PC-9 (cell line): ENCODE measurements around the gene GORASP1. TPM values are rescaled to one million over a fixed set of nuclear protein-coding genes. Genes with fewer than 3 reads are reported as not detected.
A peak's percentile ranks its signal among the peaks of the same experiment; 100 is the strongest.

Source experiments
- BruUV-seq: library from RNA; stranded (reverse); fragments of 400-500 nt; replicated peaks from 2 replicates; lab custom pipeline; 2021; lab: Mats Ljungman, UMichigan
- CTCF ChIA-PET: fragments of 300-600 bp; sonication (Branson Sonifier 250); formaldehyde crosslinking; loops from one replicate; lab custom pipeline; 2022; ENCODE audit warnings: antibody characterized with exemption; lab: Charles Lee
- POLR2A ChIA-PET: fragments of 300-600 bp; sonication (Branson Sonifier 250); formaldehyde crosslinking; loops from one replicate; lab custom pipeline; 2022; ENCODE audit warnings: antibody characterized with exemption; ENCODE audit not compliant: unreplicated experiment; lab: Charles Lee
- DNase-seq, 2 experiments: peaks; one replicate each; pipeline versions ENCODE4 v3.0.0 to v3.0.0-alpha.2; 2015 to 2022; ENCODE audit warnings: mixed read lengths in 1 of 2
- H2AFZ ChIP-seq: fragments of 200-600 bp; sonication (generic); 2 replicates; pipeline ENCODE4 v1.8.1; 2017; ENCODE audit warnings: antibody characterized with exemption
- H3F3A ChIP-seq: fragments of 200-600 bp; sonication (generic); 2 replicates; pipeline ENCODE4 v1.8.1; 2017; ENCODE audit warnings: antibody characterized with exemption, mild to moderate bottlenecking, low read depth; ENCODE audit not compliant: insufficient read depth
- H3K27ac ChIP-seq: fragments of 200-600 bp; sonication (generic); 2 replicates; pipeline ENCODE4 v1.6.1; 2016; ENCODE audit warnings: mixed run types
- H3K27me3 ChIP-seq: fragments of 200-600 bp; sonication (generic); 2 replicates; pipeline ENCODE4 v1.6.1; 2016; ENCODE audit warnings: low read depth, mixed run types; ENCODE audit not compliant: insufficient read depth
- H3K36me3 ChIP-seq: fragments of 200-600 bp; sonication (generic); 2 replicates; pipeline ENCODE4 v1.6.1; 2016; ENCODE audit warnings: low read depth, mixed run types
- H3K4me1 ChIP-seq: fragments of 200-600 bp; sonication (generic); replicated peaks from 2 replicates; pipeline ENCODE4 v1.6.1; 2016; ENCODE audit warnings: mixed run types; ENCODE audit not compliant: insufficient read depth
- H3K4me2 ChIP-seq: fragments of 200-600 bp; sonication (generic); 2 replicates; pipeline ENCODE4 v1.6.1; 2017; ENCODE audit warnings: mixed run types
- H3K4me3 ChIP-seq: fragments of 200-600 bp; sonication (generic); 2 replicates; pipeline ENCODE4 v1.6.1; 2016; ENCODE audit warnings: mixed run types
- H3K79me2 ChIP-seq: fragments of 200-600 bp; sonication (generic); 2 replicates; pipeline ENCODE4 v1.6.1; 2017; ENCODE audit warnings: low read depth, mixed run types
- H3K9me2 ChIP-seq: fragments of 200-600 bp; sonication (generic); 2 replicates; pipeline ENCODE4 v1.8.1; 2017; ENCODE audit warnings: mild to moderate bottlenecking; ENCODE audit not compliant: insufficient read depth
- H3K9me3 ChIP-seq: fragments of 200-600 bp; sonication (generic); 2 replicates; pipeline ENCODE4 v1.8.1; 2016; ENCODE audit warnings: low read depth; ENCODE audit not compliant: insufficient read depth
- H4K20me1 ChIP-seq: fragments of 200-600 bp; sonication (generic); 2 replicates; pipeline ENCODE4 v1.8.1; 2017; ENCODE audit not compliant: insufficient read depth
- EZH2 ChIP-seq: fragments of 200-600 bp; sonication (generic); IDR thresholded peaks from 2 replicates; pipeline ENCODE4 v1.8.0; 2017; ENCODE audit warnings: antibody characterized with exemption, low read depth
- intact Hi-C: fragments of 100-400 bp; cut with micrococcal nuclease; formaldehyde crosslinking; loops from one replicate; pipeline ENCODE4 v1.10.0; 2022; ENCODE audit not compliant: unreplicated experiment
- total RNA-seq: library from RNA; stranded (reverse); gene quantifications from 2 replicates; pipeline ENCODE4 v1.2.3, GENCODE V29; 2021
- TF ChIP-seq, protein P1 (sequence below): fragments of 200-600 bp; sonication (generic); conservative IDR thresholded peaks from 2 replicates; pipeline ENCODE4 v1.6.1; 2017; ENCODE audit warnings: mixed run types, antibody characterized with exemption, mild to moderate bottlenecking, moderate library complexity

The GORASP1 gene
- total RNA-seq, 1 experiment from 2014 or later: 43.4 TPM

DNA sequence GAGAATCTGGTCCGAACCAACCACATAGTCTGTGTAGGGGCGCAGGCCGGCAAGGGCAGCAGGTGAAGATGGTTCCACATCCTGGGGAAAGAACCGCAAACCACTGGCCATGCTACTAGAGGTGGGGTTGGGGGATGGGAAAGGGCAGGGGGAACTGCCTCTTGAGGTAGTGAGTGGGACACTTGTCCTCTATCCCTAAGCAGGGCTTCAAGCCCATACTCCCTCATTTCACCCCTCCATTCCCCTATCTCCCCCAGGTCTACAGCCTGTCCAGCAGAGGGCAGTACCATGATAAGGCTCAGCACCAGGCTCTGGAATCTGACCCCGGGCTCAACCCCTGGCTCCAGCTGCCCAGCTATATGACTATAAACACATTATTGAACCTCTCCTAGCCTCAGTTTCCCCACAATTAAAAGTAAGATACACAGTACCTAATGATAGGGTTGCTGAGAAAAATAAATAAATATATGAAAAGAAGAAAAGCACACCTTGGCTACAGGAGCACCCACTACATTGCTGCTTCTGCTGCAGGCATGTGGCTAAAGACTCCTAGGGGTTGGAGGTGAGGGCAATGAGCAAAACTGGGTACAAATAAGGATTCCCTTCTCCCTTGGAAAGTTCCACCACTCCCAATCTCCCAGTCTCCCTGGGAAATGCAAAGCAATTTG, 6.3 kb downstream of the GORASP1 start:
- Histone ChIP-seq H3K27me3 (no peaks in the 10 kb centered on the region), H3K4me2 (no peak overlapping the region), H3K9me3 (no peaks in the 10 kb centered on the region), H3K9me2 (no peaks in the 10 kb centered on the region), H3K4me1 (peaks cover 12% of the 10 kb centered on the region), H3F3A (peaks cover 7% of the 10 kb centered on the region; the same call in 1 of the 2 replicates), H2AFZ (no peak overlapping the region), H3K27ac (no peak overlapping the region), H3K79me2 (peaks cover 18% of the 10 kb centered on the region), H4K20me1 (peaks cover 11% of the 10 kb centered on the region; the same call in 1 of the 2 replicates), H3K36me3 (peaks cover 3% of the 10 kb centered on the region; the same call in 1 of the 2 replicates), H3K4me3 (no peak overlapping the region)
- ChIA-PET POLR2A (no interaction called here), CTCF (interaction anchor here (0.6 kb wide), 1 partner anchor 187 kb away, joined by 4 read pairs; no protein-coding TSS in a partner anchor)
- intact Hi-C loops: loop anchor here (1.0 kb wide), 1 partner anchor 187 kb away; no protein-coding TSS in a partner anchor
- no TSS peak for BruUV-seq
- peak in 1 of 2 experiments; percentile 31 for DNase-seq
- TF ChIP-seq, protein P1, sequence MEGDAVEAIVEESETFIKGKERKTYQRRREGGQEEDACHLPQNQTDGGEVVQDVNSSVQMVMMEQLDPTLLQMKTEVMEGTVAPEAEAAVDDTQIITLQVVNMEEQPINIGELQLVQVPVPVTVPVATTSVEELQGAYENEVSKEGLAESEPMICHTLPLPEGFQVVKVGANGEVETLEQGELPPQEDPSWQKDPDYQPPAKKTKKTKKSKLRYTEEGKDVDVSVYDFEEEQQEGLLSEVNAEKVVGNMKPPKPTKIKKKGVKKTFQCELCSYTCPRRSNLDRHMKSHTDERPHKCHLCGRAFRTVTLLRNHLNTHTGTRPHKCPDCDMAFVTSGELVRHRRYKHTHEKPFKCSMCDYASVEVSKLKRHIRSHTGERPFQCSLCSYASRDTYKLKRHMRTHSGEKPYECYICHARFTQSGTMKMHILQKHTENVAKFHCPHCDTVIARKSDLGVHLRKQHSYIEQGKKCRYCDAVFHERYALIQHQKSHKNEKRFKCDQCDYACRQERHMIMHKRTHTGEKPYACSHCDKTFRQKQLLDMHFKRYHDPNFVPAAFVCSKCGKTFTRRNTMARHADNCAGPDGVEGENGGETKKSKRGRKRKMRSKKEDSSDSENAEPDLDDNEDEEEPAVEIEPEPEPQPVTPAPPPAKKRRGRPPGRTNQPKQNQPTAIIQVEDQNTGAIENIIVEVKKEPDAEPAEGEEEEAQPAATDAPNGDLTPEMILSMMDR: peak; percentile 77
- no peak for TF ChIP-seq EZH2

DNA sequence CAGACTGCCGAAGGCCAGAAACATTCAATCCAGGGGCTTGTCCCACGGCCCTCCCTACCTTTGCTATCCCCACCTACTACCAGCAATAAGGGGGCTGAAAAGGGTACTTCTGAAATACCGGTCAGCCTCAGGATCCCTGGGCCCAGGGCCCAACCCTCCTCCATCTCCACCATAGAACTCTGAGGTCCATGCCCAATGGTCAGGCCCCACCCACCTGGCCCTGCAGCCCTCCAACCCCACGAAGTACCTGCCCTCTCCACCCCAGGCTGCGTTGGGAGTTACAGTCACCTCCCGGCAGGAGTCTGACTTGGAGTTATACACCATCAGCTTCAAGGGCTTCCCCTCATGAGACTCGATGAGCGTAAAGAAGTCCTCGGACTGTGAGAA, 6.9 kb downstream of the GORASP1 start:
- BruUV-seq: no TSS peak
- DNase-seq: no peak
- intact Hi-C loops: no loop called here
- Histone ChIP-seq H3K4me2 (no peak overlapping the region), H3K4me1 (peaks cover 5% of the 10 kb centered on the region), H3F3A (peaks cover 7% of the 10 kb centered on the region; the same call in 1 of the 2 replicates), H3K27me3 (no peaks in the 10 kb centered on the region), H3K9me3 (no peaks in the 10 kb centered on the region), H3K79me2 (peaks cover 12% of the 10 kb centered on the region), H3K36me3 (peaks cover 3% of the 10 kb centered on the region; the same call in 1 of the 2 replicates), H4K20me1 (peaks cover 11% of the 10 kb centered on the region; the same call in 1 of the 2 replicates), H2AFZ (no peak overlapping the region), H3K9me2 (no peaks in the 10 kb centered on the region), H3K4me3 (no peak overlapping the region), H3K27ac (no peak overlapping the region)
- ChIA-PET CTCF (no interaction called here), POLR2A (no interaction called here)
- TF ChIP-seq, protein P1: no peak
- TF ChIP-seq EZH2: no peak

DNA sequence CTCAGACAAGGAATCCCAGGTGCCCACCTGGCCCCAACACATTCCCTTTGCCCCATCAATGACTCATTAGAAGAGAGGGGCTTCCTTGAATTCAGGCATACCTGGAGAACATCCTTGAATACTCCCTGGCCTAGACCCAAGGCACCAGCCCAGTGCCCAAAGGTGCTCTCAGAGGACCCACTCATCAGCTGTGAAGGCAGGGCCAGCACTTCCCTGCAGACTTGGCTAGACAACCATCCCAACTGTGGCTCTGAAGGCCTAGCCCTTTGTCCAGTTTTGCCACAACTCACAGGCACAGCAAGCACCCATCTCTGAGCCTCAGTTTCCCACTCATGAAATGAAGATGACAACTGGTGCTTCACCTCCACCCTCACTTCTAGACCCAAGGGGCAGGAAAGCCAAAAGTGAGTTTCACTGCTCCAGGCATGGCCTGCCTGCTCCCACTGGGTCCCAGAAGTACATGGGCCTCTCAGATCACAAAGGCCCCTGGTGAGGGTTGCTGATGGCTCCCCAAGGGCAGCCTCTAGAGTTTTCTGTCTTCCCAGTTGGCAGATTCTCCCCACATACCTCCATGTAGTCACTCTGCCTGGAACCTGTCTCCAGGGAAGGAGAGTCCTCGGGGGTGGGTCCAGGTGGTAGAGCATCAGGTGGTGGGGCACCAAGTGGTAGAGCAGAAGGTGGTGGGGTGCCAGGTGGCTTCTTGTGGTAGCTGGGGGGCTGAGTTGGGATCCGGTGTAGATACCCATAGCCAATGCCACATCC, 7.5 kb downstream of the GORASP1 start:
- Histone ChIP-seq H3F3A (peaks cover 7% of the 10 kb centered on the region; the same call in 1 of the 2 replicates), H3K4me1 (no peaks in the 10 kb centered on the region), H3K27me3 (no peaks in the 10 kb centered on the region), H3K36me3 (peaks cover 3% of the 10 kb centered on the region), H2AFZ (no peak overlapping the region), H3K4me2 (no peak overlapping the region), H3K9me3 (no peaks in the 10 kb centered on the region), H4K20me1 (peaks cover 11% of the 10 kb centered on the region; the same call in 1 of the 2 replicates), H3K4me3 (no peak overlapping the region), H3K9me2 (no peaks in the 10 kb centered on the region), H3K79me2 (peaks cover 6% of the 10 kb centered on the region; the same call in 1 of the 2 replicates), H3K27ac (no peak overlapping the region)
- DNase-seq: no peak
- TF ChIP-seq, protein P1: no peak
- no peak for TF ChIP-seq EZH2
- no TSS peak for BruUV-seq
- intact Hi-C loops: no loop called here
- CTCF ChIA-PET: no interaction called here
- POLR2A ChIA-PET: no interaction called here
